ENCODE results near the gene RPS27.

RPS27 gene

DNA sequence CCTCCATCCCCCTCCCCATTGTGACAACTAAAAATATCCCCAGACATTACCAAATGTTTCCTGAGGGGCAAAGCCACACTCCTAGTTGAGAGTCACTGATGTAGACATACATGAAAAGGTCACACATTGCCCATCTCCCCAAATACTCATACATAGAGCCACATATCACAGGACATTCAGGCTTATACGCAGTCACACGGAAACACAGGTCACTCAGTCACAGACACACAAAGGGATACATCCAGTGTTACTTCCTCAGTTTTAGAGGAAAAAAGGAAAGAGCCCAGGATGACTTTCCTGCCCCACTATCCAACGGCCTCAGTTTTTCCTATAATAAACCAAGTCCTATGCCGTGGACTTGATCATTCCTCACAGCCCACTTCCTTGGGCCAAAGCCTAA is 29.1 kb upstream of the RPS27 start:
- TF ChIP-seq SIN3A (IDR thresholded peaks at IDR 0.05; ENCODE audit: borderline replicate concordance, insufficient read depth, low read length) (no peak), POLR2AphosphoS5 (IDR thresholded peaks at IDR 0.05; ENCODE audit: low read depth, low read length) (no peak), TAF1 (IDR thresholded peaks at IDR 0.05; ENCODE audit: borderline replicate concordance, insufficient read depth, low read length) (no peak), FOXP2 (optimal IDR thresholded peaks at IDR 0.05; ENCODE audit: borderline replicate concordance, extremely low read depth, extremely low read length, insufficient read depth) (no peak)
- TF ChIP-seq, protein P1, sequence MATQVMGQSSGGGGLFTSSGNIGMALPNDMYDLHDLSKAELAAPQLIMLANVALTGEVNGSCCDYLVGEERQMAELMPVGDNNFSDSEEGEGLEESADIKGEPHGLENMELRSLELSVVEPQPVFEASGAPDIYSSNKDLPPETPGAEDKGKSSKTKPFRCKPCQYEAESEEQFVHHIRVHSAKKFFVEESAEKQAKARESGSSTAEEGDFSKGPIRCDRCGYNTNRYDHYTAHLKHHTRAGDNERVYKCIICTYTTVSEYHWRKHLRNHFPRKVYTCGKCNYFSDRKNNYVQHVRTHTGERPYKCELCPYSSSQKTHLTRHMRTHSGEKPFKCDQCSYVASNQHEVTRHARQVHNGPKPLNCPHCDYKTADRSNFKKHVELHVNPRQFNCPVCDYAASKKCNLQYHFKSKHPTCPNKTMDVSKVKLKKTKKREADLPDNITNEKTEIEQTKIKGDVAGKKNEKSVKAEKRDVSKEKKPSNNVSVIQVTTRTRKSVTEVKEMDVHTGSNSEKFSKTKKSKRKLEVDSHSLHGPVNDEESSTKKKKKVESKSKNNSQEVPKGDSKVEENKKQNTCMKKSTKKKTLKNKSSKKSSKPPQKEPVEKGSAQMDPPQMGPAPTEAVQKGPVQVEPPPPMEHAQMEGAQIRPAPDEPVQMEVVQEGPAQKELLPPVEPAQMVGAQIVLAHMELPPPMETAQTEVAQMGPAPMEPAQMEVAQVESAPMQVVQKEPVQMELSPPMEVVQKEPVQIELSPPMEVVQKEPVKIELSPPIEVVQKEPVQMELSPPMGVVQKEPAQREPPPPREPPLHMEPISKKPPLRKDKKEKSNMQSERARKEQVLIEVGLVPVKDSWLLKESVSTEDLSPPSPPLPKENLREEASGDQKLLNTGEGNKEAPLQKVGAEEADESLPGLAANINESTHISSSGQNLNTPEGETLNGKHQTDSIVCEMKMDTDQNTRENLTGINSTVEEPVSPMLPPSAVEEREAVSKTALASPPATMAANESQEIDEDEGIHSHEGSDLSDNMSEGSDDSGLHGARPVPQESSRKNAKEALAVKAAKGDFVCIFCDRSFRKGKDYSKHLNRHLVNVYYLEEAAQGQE (IDR thresholded peaks at IDR 0.05; ENCODE audit: insufficient read depth in 1 of 2, low read depth in 2 of 2, low read length in 2 of 2), result no peak

DNA sequence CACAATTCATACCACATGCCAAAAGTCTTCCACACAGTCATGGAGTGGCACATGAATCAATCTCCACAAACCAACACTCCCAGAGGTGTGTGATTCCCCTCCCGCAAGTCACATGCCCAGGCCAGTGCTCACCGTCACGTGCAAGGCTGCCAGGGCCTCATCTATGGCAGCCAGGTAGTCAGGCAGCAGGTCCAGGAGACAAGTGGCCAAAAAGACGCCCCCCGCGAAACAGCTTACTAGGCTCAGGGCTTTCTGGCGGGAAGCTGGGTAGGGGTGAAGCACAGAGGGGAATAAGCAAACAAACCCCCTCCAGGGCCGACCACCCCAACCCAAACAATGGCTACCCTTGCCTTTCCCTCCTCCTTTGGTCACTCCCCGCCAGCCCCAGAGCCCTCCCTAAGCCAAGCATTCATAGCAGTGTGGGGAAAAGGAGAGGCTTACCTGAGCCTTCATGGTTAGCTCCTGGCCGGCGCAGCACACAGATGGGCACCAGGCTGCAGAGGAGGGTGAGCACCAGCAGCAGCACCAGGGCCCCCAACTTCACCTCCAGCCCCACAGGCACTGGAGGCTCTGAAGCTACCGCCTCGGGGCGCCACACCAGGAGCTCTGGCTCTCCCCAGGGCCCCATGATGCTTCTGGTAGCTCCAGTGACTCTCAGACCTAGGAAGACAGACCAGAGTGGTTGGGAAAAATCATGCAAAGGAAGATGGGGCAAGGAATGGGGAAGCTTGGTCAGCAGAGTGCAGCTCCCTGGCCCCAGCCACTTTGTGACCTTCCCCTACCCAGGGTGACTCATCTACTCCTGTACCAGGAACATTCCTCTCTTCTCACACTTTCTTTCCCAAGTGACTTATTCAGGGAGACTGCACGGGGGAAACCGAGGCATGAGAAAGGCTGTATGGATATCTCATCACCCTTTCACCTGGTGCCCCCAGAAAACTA is 28.2 kb upstream of the RPS27 start:
- no peak for TF ChIP-seq SIN3A (IDR thresholded peaks at IDR 0.05; ENCODE audit: borderline replicate concordance, insufficient read depth, low read length)
- TF ChIP-seq, protein P1 (IDR thresholded peaks at IDR 0.05; ENCODE audit: insufficient read depth in 1 of 2, low read depth in 2 of 2, low read length in 2 of 2), result no peak
- no peak for TF ChIP-seq TAF1 (IDR thresholded peaks at IDR 0.05; ENCODE audit: borderline replicate concordance, insufficient read depth, low read length)
- no peak for TF ChIP-seq FOXP2 (optimal IDR thresholded peaks at IDR 0.05; ENCODE audit: borderline replicate concordance, extremely low read depth, extremely low read length, insufficient read depth)
- TF ChIP-seq POLR2AphosphoS5 (IDR thresholded peaks at IDR 0.05; ENCODE audit: low read depth, low read length), result no peak

DNA sequence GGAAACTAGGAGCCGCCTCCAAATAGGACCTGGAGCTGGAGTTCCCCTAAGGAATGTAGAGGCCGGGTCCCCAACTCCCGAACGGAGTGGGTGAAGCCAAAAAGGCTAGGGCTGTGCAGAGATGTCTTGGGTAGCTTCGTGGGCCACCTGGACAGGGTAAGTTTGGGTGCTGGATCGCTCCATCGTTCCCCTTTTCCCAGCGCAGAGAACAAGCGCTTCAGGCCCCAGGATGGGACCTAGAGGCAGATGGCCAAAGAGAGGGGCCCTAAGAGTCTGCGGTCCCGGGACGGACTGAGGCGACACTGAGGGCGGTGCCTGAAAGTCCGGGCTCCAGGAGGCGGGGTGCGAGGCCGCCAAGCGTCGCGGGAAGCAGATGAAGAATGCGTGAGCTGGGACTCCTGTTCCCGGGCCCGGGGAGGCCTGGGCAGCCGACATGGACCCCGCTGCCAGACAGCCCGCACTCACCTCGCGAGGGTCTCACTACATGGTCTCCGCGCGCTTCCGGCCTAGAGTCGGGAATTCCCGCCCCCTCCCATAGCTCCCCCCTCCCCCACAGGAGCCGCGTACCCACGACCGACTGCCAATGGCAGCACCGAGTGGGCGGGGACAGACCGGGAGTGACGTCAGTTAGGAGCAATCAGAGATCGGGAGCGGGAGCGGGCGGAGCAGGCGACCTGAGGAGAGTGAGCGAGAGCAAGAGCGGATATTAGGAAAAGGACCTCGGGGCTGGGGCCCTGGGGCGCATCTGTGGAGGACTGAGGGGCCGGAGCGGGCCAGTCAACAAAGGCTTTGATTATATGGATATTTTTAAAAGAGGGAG is 27.3 kb upstream of the RPS27 start, which contains the start of gene SLC39A1:
Gene SLC39A1 (minus strand): TSS at position 508 of the 820 bp plus-strand sequence. CDS start 822 bp downstream, outside the sequence.
- 0 out of 2 replicates have a peak, but pooled peaks have one; percentile 10 for TF ChIP-seq SIN3A (IDR thresholded peaks at IDR 0.05; ENCODE audit: borderline replicate concordance, insufficient read depth, low read length)
- TF ChIP-seq, protein P1 (IDR thresholded peaks at IDR 0.05; ENCODE audit: insufficient read depth in 1 of 2, low read depth in 2 of 2, low read length in 2 of 2), result 0 out of 4 replicates have a peak, but pooled peaks of 1 of the 2 experiments have one; percentile 18
- TF ChIP-seq FOXP2 (optimal IDR thresholded peaks at IDR 0.05; ENCODE audit: borderline replicate concordance, extremely low read depth, extremely low read length, insufficient read depth), result no peak
- peak; percentile 82 for TF ChIP-seq POLR2AphosphoS5 (IDR thresholded peaks at IDR 0.05; ENCODE audit: low read depth, low read length)
- TF ChIP-seq TAF1 (IDR thresholded peaks at IDR 0.05; ENCODE audit: borderline replicate concordance, insufficient read depth, low read length), result peak; percentile 75; the same call in 1 of the 2 replicates

DNA sequence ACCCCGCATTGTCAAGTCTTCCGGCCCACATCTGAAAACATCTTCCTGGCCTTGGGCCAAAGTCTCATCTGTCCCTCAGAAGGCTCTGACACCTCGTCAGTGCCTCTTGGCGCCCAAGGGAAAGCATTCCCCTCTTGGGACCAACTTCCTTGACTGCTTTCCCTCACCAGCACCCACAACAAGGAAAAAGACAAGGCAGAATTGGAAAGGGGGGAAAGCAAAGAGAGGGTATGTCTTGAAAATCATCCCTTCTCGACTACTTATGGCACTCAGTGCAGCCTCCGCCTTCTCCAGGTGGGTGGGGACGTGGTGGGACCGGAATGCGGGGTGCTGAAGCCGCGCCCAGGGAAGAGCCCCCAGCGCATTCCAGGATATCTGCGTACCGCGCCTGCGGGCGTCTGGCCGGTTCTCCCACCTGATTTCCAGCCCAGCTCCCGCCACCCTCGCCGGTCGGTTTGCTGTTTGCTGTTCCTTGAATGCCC is 26.7 kb upstream of the RPS27 start:
- TF ChIP-seq, protein P1 (IDR thresholded peaks at IDR 0.05; ENCODE audit: insufficient read depth in 1 of 2, low read depth in 2 of 2, low read length in 2 of 2), result no peak
- peak; percentile 48; the same call in 1 of the 2 replicates for TF ChIP-seq POLR2AphosphoS5 (IDR thresholded peaks at IDR 0.05; ENCODE audit: low read depth, low read length)

Data from PFSK-1 (cell line).